ENCODE measurements around the gene MRPL9.

DNA sequence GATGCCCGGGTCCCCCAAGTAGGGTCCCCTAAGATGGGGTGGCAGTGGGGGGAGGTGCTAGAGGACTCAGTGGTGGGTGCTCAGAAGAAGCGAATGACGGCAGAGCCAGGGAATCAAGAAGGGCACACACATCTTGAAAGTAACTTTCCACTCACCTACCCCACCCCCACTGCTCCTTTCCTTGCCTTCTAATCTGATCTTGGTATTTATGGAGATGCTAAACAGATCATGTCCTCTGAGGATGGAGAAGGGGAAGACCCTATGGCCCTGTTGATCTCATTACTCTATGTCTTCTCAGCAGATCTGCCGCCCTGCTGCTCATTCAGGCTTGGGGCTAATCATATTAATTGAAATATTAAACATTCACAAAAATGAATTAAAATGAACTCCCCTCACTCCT lies 44.6 kb downstream of the MRPL9 start:
- no peak for TF ChIP-seq EZH2 (IDR thresholded peaks at IDR 0.05; ENCODE audit: borderline replicate concordance, low read length)
- TF ChIP-seq, protein P1, sequence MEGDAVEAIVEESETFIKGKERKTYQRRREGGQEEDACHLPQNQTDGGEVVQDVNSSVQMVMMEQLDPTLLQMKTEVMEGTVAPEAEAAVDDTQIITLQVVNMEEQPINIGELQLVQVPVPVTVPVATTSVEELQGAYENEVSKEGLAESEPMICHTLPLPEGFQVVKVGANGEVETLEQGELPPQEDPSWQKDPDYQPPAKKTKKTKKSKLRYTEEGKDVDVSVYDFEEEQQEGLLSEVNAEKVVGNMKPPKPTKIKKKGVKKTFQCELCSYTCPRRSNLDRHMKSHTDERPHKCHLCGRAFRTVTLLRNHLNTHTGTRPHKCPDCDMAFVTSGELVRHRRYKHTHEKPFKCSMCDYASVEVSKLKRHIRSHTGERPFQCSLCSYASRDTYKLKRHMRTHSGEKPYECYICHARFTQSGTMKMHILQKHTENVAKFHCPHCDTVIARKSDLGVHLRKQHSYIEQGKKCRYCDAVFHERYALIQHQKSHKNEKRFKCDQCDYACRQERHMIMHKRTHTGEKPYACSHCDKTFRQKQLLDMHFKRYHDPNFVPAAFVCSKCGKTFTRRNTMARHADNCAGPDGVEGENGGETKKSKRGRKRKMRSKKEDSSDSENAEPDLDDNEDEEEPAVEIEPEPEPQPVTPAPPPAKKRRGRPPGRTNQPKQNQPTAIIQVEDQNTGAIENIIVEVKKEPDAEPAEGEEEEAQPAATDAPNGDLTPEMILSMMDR (IDR thresholded peaks at IDR 0.05; ENCODE audit: low read length): no peak

Measured in OCI-LY1 (cell line).